ENCODE data around the gene TM4SF18. TPM values are rescaled to one million over a fixed set of nuclear protein-coding genes. Genes with fewer than 3 reads are reported as not detected.
A peak's percentile ranks its signal among the peaks of the same experiment; 100 is the strongest.

The TM4SF18 gene
- total RNA-seq, 1 experiment from 2014 or later, result 0.34 TPM

- no peak overlapping the region for H3K4me3 ChIP-seq (replicated peaks in 1 of 2; ENCODE audit: low read depth in 1 of 2, low read length in 2 of 2)
- no peaks in the 10 kb centered on the region for H3K9me3 ChIP-seq (ENCODE audit: control insufficient read depth in 1 of 2, insufficient read depth in 1 of 2, low read depth in 1 of 2, low read length in 2 of 2)
- ATAC-seq (no peak), DNase-seq (ENCODE audit: low read depth, low spot score) (no peak)
- no peaks in the 10 kb centered on the region for H3K27me3 ChIP-seq (ENCODE audit: insufficient read depth, low read length)
- no peak overlapping the region for H3K4me2 ChIP-seq (ENCODE audit: low read length)
- no TSS peak for BruUV-seq (replicated peaks)
- RAD21 ChIA-PET (ENCODE audit: low non-redundant PET in 1 of 2, low total read pairs in 2 of 2, uncharacterized antibody in 2 of 2, unreplicated experiment in 2 of 2), result no interaction called here
- H3K9me2 ChIP-seq (ENCODE audit: insufficient read depth), result no peaks in the 10 kb centered on the region
- POLR2A ChIA-PET, result no interaction called here
- H2AFZ ChIP-seq (ENCODE audit: low read depth, low read length, poor library complexity, severe bottlenecking), result peak overlapping the region; percentile 97
- no peak overlapping the region for H3K27ac ChIP-seq (ENCODE audit: low read depth, low read length)
- no peaks in the 10 kb centered on the region for H4K20me1 ChIP-seq (ENCODE audit: insufficient read depth)
- H3K79me2 ChIP-seq (ENCODE audit: insufficient read depth, low read length), result no peaks in the 10 kb centered on the region
- H3K9ac ChIP-seq (ENCODE audit: low read length), result no peak overlapping the region
- intact Hi-C loops (cut with micrococcal nuclease), result loop anchor here (5.0 kb wide), 1 partner anchor 417 kb away; no protein-coding TSS in a partner anchor
- TF ChIP-seq ZFX (IDR thresholded peaks at IDR 0.05) (no peak), RAD21 (IDR thresholded peaks at IDR 0.05; ENCODE audit: low read depth) (no peak), REST (IDR thresholded peaks at IDR 0.05; ENCODE audit: low read depth) (no peak), EGR1 (IDR thresholded peaks at IDR 0.05; ENCODE audit: low read depth) (no peak), POLR2AphosphoS5 (IDR thresholded peaks at IDR 0.05; ENCODE audit: low read depth, low read length) (no peak), CTCF (IDR thresholded peaks at IDR 0.05 in 2 of 3, conservative IDR thresholded peaks at IDR 0.05 in 1 of 3; ENCODE audit: borderline replicate concordance in 1 of 3, insufficient read depth in 1 of 3, low read depth in 2 of 3, low read length in 2 of 3) (no peak), TCF7L2 (IDR thresholded peaks at IDR 0.05; ENCODE audit: borderline replicate concordance, extremely low read depth, insufficient read depth, insufficient read length) (no peak), CBX3 (IDR thresholded peaks at IDR 0.05; ENCODE audit: low read depth) (no peak), MAX (IDR thresholded peaks at IDR 0.05) (no peak), ELF1 (IDR thresholded peaks at IDR 0.05; ENCODE audit: borderline replicate concordance, low read depth) (no peak), EZH2 (IDR thresholded peaks at IDR 0.05) (no peak), POLR2A (IDR thresholded peaks at IDR 0.05; ENCODE audit: borderline replicate concordance, extremely low read depth, insufficient read depth, insufficient read length) (no peak), EZH2phosphoT487 (IDR thresholded peaks at IDR 0.05; ENCODE audit: borderline replicate concordance) (no peak), YY1 (IDR thresholded peaks at IDR 0.05; ENCODE audit: extremely low read depth, insufficient replicate concordance, low read depth, low read length) (no peak), SP1 (IDR thresholded peaks at IDR 0.05; ENCODE audit: low read depth) (no peak), ZNF274 (IDR thresholded peaks at IDR 0.05; ENCODE audit: low read depth, low read length) (no peak), SIN3A (IDR thresholded peaks at IDR 0.05; ENCODE audit: low read depth) (no peak), ZBTB33 (IDR thresholded peaks at IDR 0.05; ENCODE audit: extremely low read depth, insufficient replicate concordance, low read length) (no peak)
- H3K36me3 ChIP-seq (ENCODE audit: control insufficient read depth in 1 of 2, insufficient read depth in 2 of 2, low read length in 2 of 2), result no peaks in the 10 kb centered on the region
- H3K4me1 ChIP-seq (ENCODE audit: control insufficient read depth in 1 of 2, insufficient read depth in 2 of 2, low read length in 2 of 2), result no peaks in the 10 kb centered on the region
- CTCF ChIA-PET, result interaction anchor here (1.2 kb wide), 1 partner anchor 9 kb away, joined by 3 read pairs; no protein-coding TSS in a partner anchor
These were observed 59.2 kb downstream of the TM4SF18 start for GRCh38 chr3:149274220-149274619.

Measured in HCT116 (cell line).